K562 (cell line): ENCODE data around the gene CHCT1. TPM values are rescaled to one million over a fixed set of nuclear protein-coding genes. Genes with fewer than 3 reads are reported as not detected.

ENCODE experiments used
- BRF2 ChIP-seq: IDR thresholded peaks from 3 replicates; pipeline ENCODE4 v1.6.1; 2011; ENCODE audit warnings: borderline replicate concordance, mild to moderate bottlenecking; ENCODE audit not compliant: insufficient read length, insufficient read depth
- CEBPB ChIP-seq: fragments of 450-650 bp; IDR thresholded peaks from 2 replicates; pipeline ENCODE4 v1.6.1; 2016; ENCODE audit warnings: missing genetic modification characterization, missing compliant biosample characterization
- HDAC6 ChIP-seq: IDR thresholded peaks from 2 replicates; pipeline ENCODE4 v1.6.1; 2012; ENCODE audit warnings: low read depth, mild to moderate bottlenecking, control low read depth, inconsistent platforms, low read length, moderate library complexity
- IFI16 ChIP-seq: fragments of 250-450 bp; sonication (Bioruptor Pico); IDR thresholded peaks from 2 replicates; pipeline ENCODE4 v2.1.2; 2022; ENCODE audit warnings: mild to moderate bottlenecking, inconsistent platforms
- ILF3 ChIP-seq: fragments of 450-650 bp; IDR thresholded peaks from 2 replicates; pipeline ENCODE4 v1.6.1; 2018; ENCODE audit warnings: antibody characterized with exemption, mild to moderate bottlenecking, moderate library complexity, borderline replicate concordance
- MECOM ChIP-seq: fragments of 250-450 bp; sonication (Bioruptor Pico); IDR thresholded peaks from 2 replicates; pipeline ENCODE4 v1.8.0; 2022; ENCODE audit warnings: inconsistent platforms
- MLLT1 ChIP-seq, 2 experiments: fragments of 450-650 bp; IDR thresholded peaks; 2 replicates each; pipeline ENCODE4 v1.6.1; 2016
- NCOR1 ChIP-seq: fragments of 450-650 bp; IDR thresholded peaks from 2 replicates; pipeline ENCODE4 v1.6.1; 2016; ENCODE audit warnings: mild to moderate bottlenecking, moderate library complexity
- NFATC3 ChIP-seq: fragments of 450-650 bp; IDR thresholded peaks from 2 replicates; pipeline ENCODE4 v1.6.1; 2017; ENCODE audit warnings: mild to moderate bottlenecking
- NR0B1 ChIP-seq: fragments of 450-650 bp; IDR thresholded peaks from one replicate; pipeline ENCODE4 v1.6.1; 2018; ENCODE audit warnings: mild to moderate bottlenecking, moderate library complexity; ENCODE audit not compliant: partially characterized antibody
- PYGO2 ChIP-seq: fragments of 450-650 bp; IDR thresholded peaks from 2 replicates; pipeline ENCODE4 v1.6.1; 2016; ENCODE audit warnings: mild to moderate bottlenecking, missing genetic modification characterization, moderate library complexity, missing compliant biosample characterization
- SMAD3 ChIP-seq: fragments of 450-650 bp; formaldehyde crosslinking; conservative IDR thresholded peaks from 2 replicates; pipeline ENCODE4 v1.4.0; 2020; ENCODE audit warnings: mild to moderate bottlenecking
- ZNF165 ChIP-seq: fragments of 250-450 bp; sonication (Bioruptor Pico); IDR thresholded peaks from 2 replicates; pipeline ENCODE4 v1.4.0; 2020; ENCODE audit warnings: borderline replicate concordance
- ZNF347 ChIP-seq: fragments of 450-650 bp; formaldehyde crosslinking; IDR thresholded peaks from 2 replicates; pipeline ENCODE4 v1.4.0; 2020; ENCODE audit warnings: low read depth, mild to moderate bottlenecking, moderate library complexity
- polyA plus RNA-seq, 8 experiments: library from polyadenylated mRNA; depleted of rRNA in 4 of 8; stranded (reverse) in 5 of 8; unstranded in 3 of 8; fragments of >200 nt; fragmentation: Nextera tagmentation in 2 of 8; fragmentation: Illumina TruSeq in 1 of 8; extraction: Ambion mirVana in 2 of 8; extraction: Trizol in 1 of 8; gene quantifications; 2 replicates each; pipeline versions ENCODE4 v1.2.1 to v1.2.3, GENCODE V29; 2011 to 2014; ENCODE audit warnings: inconsistent platforms in 1 of 8, missing spikeins in 1 of 8
- total RNA-seq, 7 experiments: library from RNA; depleted of rRNA in 6 of 7; stranded (reverse); fragments of >200 nt in 6 of 7; fragmentation: Illumina TruSeq in 2 of 7; extraction: Trizol in 2 of 7; gene quantifications; 2 replicates each; pipeline versions ENCODE4 v1.2.1 to v1.2.3, GENCODE V29; 2011 to 2021; ENCODE audit warnings: low replicate concordance in 1 of 7
- TF ChIP-seq, protein P1 (sequence below): sonication (generic); formaldehyde crosslinking; IDR thresholded peaks from 2 replicates; pipeline ENCODE4 v1.8.1; 2022; ENCODE audit warnings: missing genetic modification reagents
- TF ChIP-seq, protein P2 (sequence below): IDR thresholded peaks from 2 replicates; pipeline ENCODE4 v1.6.1; 2016; ENCODE audit warnings: missing genetic modification characterization, missing compliant biosample characterization
- TF ChIP-seq, protein P3 (sequence below), 3 experiments: fragments of 200-800 bp in 1 of 3; fragments of 250-450 bp in 1 of 3; fragments of 450-650 bp in 1 of 3; sonication (Bioruptor Pico) in 1 of 3; sonication (Bioruptor generic) in 1 of 3; formaldehyde crosslinking in 1 of 3; IDR thresholded peaks; 2 replicates each; pipeline versions ENCODE4 v1.6.1 to v1.8.0; 2016 to 2022; ENCODE audit warnings: mild to moderate bottlenecking in 2 of 3, missing genetic modification characterization in 2 of 3, missing compliant biosample characterization in 1 of 3, moderate library complexity in 1 of 3

CHCT1 gene
- total and polyA plus RNA-seq, 9 of the 15 experiments (the other 6 are each of a cell fraction or from before 2014, with no cell fraction given): not detected

DNA sequence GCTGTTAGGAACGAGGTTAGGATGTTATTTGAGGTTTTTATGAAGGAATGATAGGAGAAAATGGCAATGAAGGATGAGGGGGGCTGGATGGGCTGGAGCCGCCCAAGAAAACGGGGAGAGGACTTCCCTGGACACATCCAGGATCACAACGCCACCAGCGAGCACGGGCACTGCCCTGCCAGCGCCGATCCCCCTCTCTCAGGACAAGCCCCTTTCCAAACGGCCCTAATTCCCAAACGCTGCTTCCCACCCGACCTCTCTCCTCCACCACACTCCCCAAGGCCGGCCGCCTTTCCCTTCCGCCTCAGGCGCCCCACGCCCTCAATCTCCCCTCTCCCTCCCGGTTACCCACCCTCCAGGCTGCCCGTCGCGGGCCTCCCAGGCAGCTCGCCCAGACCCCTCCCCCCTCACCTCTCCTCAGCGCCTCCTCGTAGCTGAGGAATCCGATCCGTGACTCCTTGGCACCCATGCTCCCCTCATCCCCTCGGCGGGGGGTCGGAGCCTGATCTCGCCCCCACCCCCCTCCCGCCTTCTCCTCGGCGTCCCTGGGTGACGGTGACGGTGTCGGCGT is 30.7 kb upstream of the CHCT1 start (continued):
- TF ChIP-seq PYGO2: no peak
- TF ChIP-seq, protein P1, sequence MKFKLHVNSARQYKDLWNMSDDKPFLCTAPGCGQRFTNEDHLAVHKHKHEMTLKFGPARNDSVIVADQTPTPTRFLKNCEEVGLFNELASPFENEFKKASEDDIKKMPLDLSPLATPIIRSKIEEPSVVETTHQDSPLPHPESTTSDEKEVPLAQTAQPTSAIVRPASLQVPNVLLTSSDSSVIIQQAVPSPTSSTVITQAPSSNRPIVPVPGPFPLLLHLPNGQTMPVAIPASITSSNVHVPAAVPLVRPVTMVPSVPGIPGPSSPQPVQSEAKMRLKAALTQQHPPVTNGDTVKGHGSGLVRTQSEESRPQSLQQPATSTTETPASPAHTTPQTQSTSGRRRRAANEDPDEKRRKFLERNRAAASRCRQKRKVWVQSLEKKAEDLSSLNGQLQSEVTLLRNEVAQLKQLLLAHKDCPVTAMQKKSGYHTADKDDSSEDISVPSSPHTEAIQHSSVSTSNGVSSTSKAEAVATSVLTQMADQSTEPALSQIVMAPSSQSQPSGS (CRISPR knock-in tag): no peak
- TF ChIP-seq ILF3: no peak
- TF ChIP-seq SMAD3 (CRISPR knock-in tag): no peak
- no peak for TF ChIP-seq BRF2
- no peak for TF ChIP-seq CEBPB
- TF ChIP-seq MECOM: no peak
- no peak for TF ChIP-seq NCOR1
- TF ChIP-seq ZNF165 (CRISPR knock-in tag): no peak
- no peak for TF ChIP-seq ZNF347
- TF ChIP-seq, protein P2, sequence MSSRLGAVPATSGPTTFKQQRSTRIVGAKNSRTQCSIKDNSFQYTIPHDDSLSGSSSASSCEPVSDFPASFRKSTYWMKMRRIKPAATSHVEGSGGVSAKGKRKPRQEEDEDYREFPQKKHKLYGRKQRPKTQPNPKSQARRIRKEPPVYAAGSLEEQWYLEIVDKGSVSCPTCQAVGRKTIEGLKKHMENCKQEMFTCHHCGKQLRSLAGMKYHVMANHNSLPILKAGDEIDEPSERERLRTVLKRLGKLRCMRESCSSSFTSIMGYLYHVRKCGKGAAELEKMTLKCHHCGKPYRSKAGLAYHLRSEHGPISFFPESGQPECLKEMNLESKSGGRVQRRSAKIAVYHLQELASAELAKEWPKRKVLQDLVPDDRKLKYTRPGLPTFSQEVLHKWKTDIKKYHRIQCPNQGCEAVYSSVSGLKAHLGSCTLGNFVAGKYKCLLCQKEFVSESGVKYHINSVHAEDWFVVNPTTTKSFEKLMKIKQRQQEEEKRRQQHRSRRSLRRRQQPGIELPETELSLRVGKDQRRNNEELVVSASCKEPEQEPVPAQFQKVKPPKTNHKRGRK: no peak
- TF ChIP-seq HDAC6: no peak
- TF ChIP-seq NR0B1: no peak
- no peak for TF ChIP-seq IFI16 (CRISPR knock-in tag)
- TF ChIP-seq MLLT1 (IDR thresholded peaks at IDR 0.05): peak; percentile 66 to 68; a peak in 3 of 4 replicates
- TF ChIP-seq, protein P3, sequence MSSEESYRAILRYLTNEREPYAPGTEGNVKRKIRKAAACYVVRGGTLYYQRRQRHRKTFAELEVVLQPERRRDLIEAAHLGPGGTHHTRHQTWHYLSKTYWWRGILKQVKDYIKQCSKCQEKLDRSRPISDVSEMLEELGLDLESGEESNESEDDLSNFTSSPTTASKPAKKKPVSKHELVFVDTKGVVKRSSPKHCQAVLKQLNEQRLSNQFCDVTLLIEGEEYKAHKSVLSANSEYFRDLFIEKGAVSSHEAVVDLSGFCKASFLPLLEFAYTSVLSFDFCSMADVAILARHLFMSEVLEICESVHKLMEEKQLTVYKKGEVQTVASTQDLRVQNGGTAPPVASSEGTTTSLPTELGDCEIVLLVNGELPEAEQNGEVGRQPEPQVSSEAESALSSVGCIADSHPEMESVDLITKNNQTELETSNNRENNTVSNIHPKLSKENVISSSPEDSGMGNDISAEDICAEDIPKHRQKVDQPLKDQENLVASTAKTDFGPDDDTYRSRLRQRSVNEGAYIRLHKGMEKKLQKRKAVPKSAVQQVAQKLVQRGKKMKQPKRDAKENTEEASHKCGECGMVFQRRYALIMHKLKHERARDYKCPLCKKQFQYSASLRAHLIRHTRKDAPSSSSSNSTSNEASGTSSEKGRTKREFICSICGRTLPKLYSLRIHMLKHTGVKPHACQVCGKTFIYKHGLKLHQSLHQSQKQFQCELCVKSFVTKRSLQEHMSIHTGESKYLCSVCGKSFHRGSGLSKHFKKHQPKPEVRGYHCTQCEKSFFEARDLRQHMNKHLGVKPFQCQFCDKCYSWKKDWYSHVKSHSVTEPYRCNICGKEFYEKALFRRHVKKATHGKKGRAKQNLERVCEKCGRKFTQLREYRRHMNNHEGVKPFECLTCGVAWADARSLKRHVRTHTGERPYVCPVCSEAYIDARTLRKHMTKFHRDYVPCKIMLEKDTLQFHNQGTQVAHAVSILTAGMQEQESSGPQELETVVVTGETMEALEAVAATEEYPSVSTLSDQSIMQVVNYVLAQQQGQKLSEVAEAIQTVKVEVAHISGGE (CRISPR knock-in tag; IDR thresholded peaks at IDR 0.05): peak in 1 of 3 experiments; percentile 94; a peak in 2 of 6 replicates
- TF ChIP-seq NFATC3: no peak
